Measurements from ENCODE around the gene TMEM45A.
"Not testable (repeated sequence)": the region's sequence is repeated elsewhere in the genome, so short reads cannot be mapped to it uniquely, and the experiment has no call there.

TMEM45A gene

DNA sequence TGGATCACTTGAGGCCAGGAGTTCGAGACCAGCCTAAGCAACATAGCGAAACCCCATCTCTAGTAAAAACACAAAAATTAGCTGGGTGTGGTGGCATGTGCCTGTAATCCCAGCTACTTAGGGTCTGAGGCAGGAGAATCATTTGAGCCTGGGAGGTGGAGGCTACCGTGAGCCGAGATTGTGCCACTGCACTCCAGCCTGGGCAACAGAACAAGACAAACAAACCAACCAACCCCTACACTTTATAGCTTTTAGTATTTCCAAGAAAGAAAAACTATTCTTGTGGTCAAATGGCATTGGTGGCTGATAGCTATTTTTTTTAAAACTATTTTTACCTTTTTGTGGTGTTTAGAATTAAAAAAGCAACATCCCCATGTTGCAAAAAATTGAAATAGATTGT, 7.2 kb downstream of the TMEM45A start:
- H3K9me3 ChIP-seq (ENCODE audit: severe bottlenecking): no peaks in the 10 kb centered on the region
- no peak overlapping the region for H3K27ac ChIP-seq
- TF ChIP-seq, protein P1, sequence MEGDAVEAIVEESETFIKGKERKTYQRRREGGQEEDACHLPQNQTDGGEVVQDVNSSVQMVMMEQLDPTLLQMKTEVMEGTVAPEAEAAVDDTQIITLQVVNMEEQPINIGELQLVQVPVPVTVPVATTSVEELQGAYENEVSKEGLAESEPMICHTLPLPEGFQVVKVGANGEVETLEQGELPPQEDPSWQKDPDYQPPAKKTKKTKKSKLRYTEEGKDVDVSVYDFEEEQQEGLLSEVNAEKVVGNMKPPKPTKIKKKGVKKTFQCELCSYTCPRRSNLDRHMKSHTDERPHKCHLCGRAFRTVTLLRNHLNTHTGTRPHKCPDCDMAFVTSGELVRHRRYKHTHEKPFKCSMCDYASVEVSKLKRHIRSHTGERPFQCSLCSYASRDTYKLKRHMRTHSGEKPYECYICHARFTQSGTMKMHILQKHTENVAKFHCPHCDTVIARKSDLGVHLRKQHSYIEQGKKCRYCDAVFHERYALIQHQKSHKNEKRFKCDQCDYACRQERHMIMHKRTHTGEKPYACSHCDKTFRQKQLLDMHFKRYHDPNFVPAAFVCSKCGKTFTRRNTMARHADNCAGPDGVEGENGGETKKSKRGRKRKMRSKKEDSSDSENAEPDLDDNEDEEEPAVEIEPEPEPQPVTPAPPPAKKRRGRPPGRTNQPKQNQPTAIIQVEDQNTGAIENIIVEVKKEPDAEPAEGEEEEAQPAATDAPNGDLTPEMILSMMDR (IDR thresholded peaks at IDR 0.05; ENCODE audit: low read depth, low read length): no peak
- no peak for DNase-seq
- no peaks in the 10 kb centered on the region for H3K27me3 ChIP-seq (ENCODE audit: insufficient read depth, low read depth, severe bottlenecking)
- H3K36me3 ChIP-seq: no peaks in the 10 kb centered on the region
- no peak overlapping the region for H3K4me3 ChIP-seq (ENCODE audit: low read depth, low read length)

DNA sequence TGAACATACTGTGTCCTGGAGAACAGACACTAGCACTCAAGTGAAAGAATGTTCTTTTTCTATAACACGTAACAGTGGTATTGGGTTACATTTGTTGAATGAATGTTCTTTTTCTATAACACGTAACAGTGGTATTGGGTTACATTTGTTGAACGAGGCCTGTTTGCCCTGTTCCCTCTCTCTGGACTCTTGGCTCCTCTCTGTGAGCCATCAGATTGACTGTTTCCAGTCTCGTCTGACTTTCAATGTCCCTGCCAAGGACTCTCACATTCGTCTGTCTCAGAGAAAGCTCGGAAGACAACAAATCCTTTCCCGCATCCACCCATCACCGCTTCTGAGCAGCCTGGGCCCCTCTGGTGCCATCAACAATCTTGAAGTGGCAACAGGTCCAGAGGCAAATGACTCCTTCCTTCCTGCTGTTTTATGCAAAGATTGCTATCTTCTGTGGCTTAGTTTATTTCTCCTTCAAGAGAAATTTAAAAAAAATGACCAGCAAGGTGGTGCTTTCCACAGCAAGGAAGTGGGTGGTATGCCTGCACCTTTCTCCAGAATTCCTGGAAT, 8.0 kb downstream of the TMEM45A start:
- DNase-seq: no peak
- Histone ChIP-seq H3K36me3 (no peaks in the 10 kb centered on the region), H3K4me3 (ENCODE audit: low read depth, low read length) (no peak overlapping the region), H3K27ac (no peak overlapping the region), H3K9me3 (ENCODE audit: severe bottlenecking) (no peaks in the 10 kb centered on the region), H3K27me3 (ENCODE audit: insufficient read depth, low read depth, severe bottlenecking) (no peaks in the 10 kb centered on the region)
- TF ChIP-seq, protein P1 (IDR thresholded peaks at IDR 0.05; ENCODE audit: low read depth, low read length): no peak

DNA sequence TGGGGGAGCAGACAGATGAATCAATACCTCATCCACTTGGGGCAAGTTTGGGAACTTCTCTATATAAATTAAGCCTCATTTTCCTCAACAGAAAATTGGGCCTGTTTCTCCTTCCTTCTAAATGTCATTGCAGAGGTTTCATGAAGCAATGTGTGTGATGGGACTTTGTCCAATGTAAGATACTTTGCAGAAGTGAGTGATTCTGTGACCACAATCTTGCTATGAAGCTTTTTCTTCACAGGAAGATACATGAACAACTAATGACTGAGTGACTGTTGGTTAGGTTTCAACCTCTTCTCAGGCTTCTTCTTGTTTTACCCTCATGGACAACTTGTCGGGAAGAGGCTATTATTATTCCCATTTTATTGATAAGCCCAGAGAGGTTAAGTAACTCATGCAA, 11.0 kb downstream of the TMEM45A start:
- DNase-seq: no peak
- H3K36me3 ChIP-seq: no peaks in the 10 kb centered on the region
- TF ChIP-seq, protein P1 (IDR thresholded peaks at IDR 0.05; ENCODE audit: low read depth, low read length): no peak
- H3K27me3 ChIP-seq (ENCODE audit: insufficient read depth, low read depth, severe bottlenecking): no peaks in the 10 kb centered on the region
- no peak overlapping the region for H3K27ac ChIP-seq
- no peak overlapping the region for H3K4me3 ChIP-seq (ENCODE audit: low read depth, low read length)
- H3K9me3 ChIP-seq (ENCODE audit: severe bottlenecking): no peaks in the 10 kb centered on the region

DNA sequence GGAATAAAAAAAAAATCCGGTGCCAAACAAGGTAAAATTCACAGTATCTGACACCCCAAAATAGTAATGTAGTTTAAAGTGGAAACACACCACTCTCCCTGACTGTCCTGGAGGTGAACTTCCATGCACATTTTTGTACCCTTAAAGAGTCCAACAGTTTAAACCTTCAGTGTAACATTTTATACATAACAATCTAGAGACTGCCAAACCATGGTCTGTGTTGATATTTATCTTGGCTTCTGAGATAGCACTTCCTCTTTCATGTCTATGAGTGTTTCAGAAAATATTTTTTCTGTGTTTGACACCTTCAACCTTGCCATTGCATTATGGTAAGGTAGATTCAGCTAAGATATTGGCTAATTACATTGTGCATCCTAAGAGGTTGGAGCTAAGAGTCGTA, 13.9 kb downstream of the TMEM45A start:
- Histone ChIP-seq H3K27me3 (ENCODE audit: insufficient read depth, low read depth, severe bottlenecking) (no peaks in the 10 kb centered on the region), H3K36me3 (no peaks in the 10 kb centered on the region), H3K27ac (no peak overlapping the region), H3K9me3 (ENCODE audit: severe bottlenecking) (no peaks in the 10 kb centered on the region), H3K4me3 (ENCODE audit: low read depth, low read length) (no peak overlapping the region)
- no peak for DNase-seq
- TF ChIP-seq, protein P1 (IDR thresholded peaks at IDR 0.05; ENCODE audit: low read depth, low read length): no peak

DNA sequence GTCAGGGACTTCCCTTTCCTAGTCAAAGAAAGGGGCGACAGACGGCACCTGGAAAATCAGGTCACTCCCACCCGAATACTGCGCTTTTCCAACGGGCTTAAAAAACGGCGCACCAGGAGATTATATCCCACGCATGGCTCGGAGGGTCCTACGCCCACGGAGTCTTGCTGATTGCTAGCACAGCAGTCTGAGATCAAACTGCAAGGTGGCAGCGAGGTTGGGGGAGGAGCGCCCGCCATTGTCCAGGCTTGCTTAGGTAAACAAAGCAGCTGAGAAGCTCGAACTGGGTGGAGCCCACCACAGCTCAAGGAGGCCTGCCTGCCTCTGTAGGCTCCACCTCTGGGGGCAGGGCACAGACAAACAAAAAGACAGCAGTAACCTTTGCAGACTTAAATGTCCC, 17.4 kb downstream of the TMEM45A start:
- H3K27ac ChIP-seq; H3K4me3 ChIP-seq (ENCODE audit: low read depth, low read length); DNase-seq: not testable (repeated sequence)

DNA sequence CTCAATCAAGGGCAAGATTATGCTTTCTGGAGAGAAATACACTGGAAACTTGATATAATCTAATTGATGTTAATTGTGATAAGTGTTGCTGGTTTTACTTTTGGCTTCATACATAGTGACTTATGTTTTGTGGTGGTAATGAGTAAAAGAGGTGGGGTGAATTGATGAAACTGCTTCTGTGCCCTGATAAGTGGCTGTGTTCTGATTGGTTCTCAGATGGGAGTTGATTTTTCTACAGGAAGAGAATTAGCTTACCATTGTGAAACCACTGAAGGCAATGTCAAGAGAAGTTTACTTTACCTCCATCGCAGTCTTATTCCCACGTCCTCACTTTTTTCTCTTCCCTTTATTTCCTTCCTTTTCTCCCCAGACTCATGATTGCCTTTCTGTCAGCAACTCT, 23.8 kb downstream of the TMEM45A start:
- H3K27ac ChIP-seq: no peak overlapping the region
- H3K9me3 ChIP-seq (ENCODE audit: severe bottlenecking): no peaks in the 10 kb centered on the region
- DNase-seq: no peak
- TF ChIP-seq, protein P1 (IDR thresholded peaks at IDR 0.05; ENCODE audit: low read depth, low read length): no peak
- no peaks in the 10 kb centered on the region for H3K27me3 ChIP-seq (ENCODE audit: insufficient read depth, low read depth, severe bottlenecking)
- H3K36me3 ChIP-seq: no peaks in the 10 kb centered on the region
- H3K4me3 ChIP-seq (ENCODE audit: low read depth, low read length): no peak overlapping the region

More for the DNA sequence above, 17.4 kb downstream of the TMEM45A start:
- H3K36me3 ChIP-seq; H3K9me3 ChIP-seq (ENCODE audit: severe bottlenecking); H3K27me3 ChIP-seq (ENCODE audit: insufficient read depth, low read depth, severe bottlenecking): not testable (repeated sequence)
